GM13976 (cell line): ENCODE data around the gene KLHL10.

Experiments
- DNase-seq: peaks from one replicate; pipeline ENCODE4 v3.0.0; 2012; ENCODE audit warnings: low spot score
- CTCF ChIP-seq: IDR thresholded peaks from 2 replicates; pipeline ENCODE4 v1.5.1; 2012; ENCODE audit warnings: borderline replicate concordance, mild to moderate bottlenecking; ENCODE audit not compliant: insufficient read depth; ENCODE audit errors: extremely low read depth, missing control alignments, control extremely low read depth
- in situ Hi-C: fragments of 300-500 bp; cut with MboI; formaldehyde crosslinking; loops from one replicate; pipeline ENCODE4 v1.12.0; 2022; ENCODE audit warnings: low sequenced_read_pairs, mixed read lengths, inconsistent platforms; ENCODE audit not compliant: unreplicated experiment

The KLHL10 gene

GRCh38 chr17:41837761-41838538 is at the start of gene KLHL10:
KLHL10 (plus strand) TSS chr17:41837825; CDS start chr17:41837933, 108 bp downstream.
- in situ Hi-C loops = no loop called here
- DNase-seq = no peak
- TF ChIP-seq CTCF = no peak

GRCh38 chr17:41792845-41793783 is 44.5 kb upstream of the KLHL10 start:
- TF ChIP-seq CTCF = no peak
- in situ Hi-C loops = no loop called here
- no peak for DNase-seq

- in situ Hi-C loops = no loop called here
- TF ChIP-seq CTCF = no peak
Observed at GRCh38 chr17:41793784-41794539, 43.7 kb upstream of the KLHL10 start.

GRCh38 chr17:41794540-41794975 is 43.1 kb upstream of the KLHL10 start:
- TF ChIP-seq CTCF = no peak
- in situ Hi-C loops = no loop called here
- no peak for DNase-seq

More at GRCh38 chr17:41793784-41794539, 43.7 kb upstream of the KLHL10 start:
- DNase-seq = no peak

GRCh38 chr17:41796121-41796895 is 41.3 kb upstream of the KLHL10 start:
- no peak for TF ChIP-seq CTCF
- no peak for DNase-seq
- in situ Hi-C loops = no loop called here

GRCh38 chr17:41797377-41797776 is 40.2 kb upstream of the KLHL10 start:
- DNase-seq = no peak
- in situ Hi-C loops = no loop called here
- TF ChIP-seq CTCF = no peak
